Neutrophil (primary cell): ENCODE data around the gene DCP1A.
"Not testable (repeated sequence)": the region's sequence is repeated elsewhere in the genome, so short reads cannot be mapped to it uniquely, and the experiment has no call there.

Source experiments
- H3K27ac ChIP-seq: fragments of 200-600 bp; sonication (generic); 2 replicates; pipeline ENCODE4 v1.5.1; 2016; ENCODE audit warnings: mild to moderate bottlenecking, moderate library complexity
- H3K27me3 ChIP-seq: fragments of 200-600 bp; sonication (generic); 2 replicates; pipeline ENCODE4 v1.6.0; 2016; ENCODE audit warnings: mild to moderate bottlenecking
- H3K36me3 ChIP-seq: fragments of 200-600 bp; sonication (generic); 2 replicates; pipeline ENCODE4 v1.5.1; 2017
- H3K4me1 ChIP-seq, 2 experiments: fragments of 200-600 bp in 1 of 2; sonication (generic) in 1 of 2; 1 replicate in 1 of 2; 2 replicates in 1 of 2; pipeline versions ENCODE4 v1.5.1 to v1.6.1; 2013 to 2016; ENCODE audit warnings: low read depth in 1 of 2, low read length in 1 of 2, mild to moderate bottlenecking in 1 of 2, moderate library complexity in 1 of 2; ENCODE audit not compliant: control insufficient read depth in 1 of 2, insufficient read depth in 1 of 2
- H3K4me3 ChIP-seq, 2 experiments: fragments of 200-600 bp in 1 of 2; sonication (generic) in 1 of 2; 1 replicate in 1 of 2; 2 replicates in 1 of 2; pipeline ENCODE4 v1.5.1; 2013 to 2016; ENCODE audit warnings: low read depth in 1 of 2, low read length in 1 of 2, mild to moderate bottlenecking in 1 of 2, moderate library complexity in 1 of 2
- H3K9me3 ChIP-seq: fragments of 200-600 bp; sonication (generic); 2 replicates; pipeline ENCODE4 v1.5.1; 2016
- TF ChIP-seq, protein P1 (sequence below): fragments of 200-600 bp; sonication (generic); IDR thresholded peaks from 2 replicates; pipeline ENCODE4 v1.5.1; 2016; ENCODE audit warnings: antibody characterized with exemption

DCP1A gene

DNA sequence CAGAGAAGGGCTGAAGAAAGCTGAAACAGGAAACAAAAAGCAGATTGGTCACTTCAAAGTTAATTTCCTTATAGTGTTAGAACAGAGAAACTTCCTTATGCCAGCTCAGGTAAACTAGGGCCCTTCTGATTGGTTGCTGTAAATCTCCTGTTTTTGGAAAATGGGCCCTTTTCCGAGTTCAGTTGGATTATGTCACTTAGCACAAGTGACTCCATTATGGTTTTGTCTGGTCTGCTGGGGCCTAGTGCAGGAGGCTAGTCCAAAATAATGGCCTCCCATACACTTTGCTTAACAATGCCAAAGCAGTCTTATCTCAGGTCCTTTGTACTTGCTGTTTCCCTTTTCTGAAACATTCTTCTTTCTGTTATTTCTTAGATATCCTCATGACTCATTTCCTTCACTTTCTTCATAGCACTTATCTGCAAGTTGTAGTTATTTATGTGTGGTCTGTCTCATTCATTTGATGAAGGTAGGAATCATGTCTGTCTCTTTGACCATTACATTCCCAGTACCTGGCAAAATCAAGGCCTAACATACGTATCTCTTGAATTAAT lies 7.7 kb upstream of the DCP1A start:
- peaks cover 18 to 28% of the 10 kb centered on the region in 2 experiments for H3K4me1 ChIP-seq
- no peaks in the 10 kb centered on the region for H3K27me3 ChIP-seq
- peak overlapping the region; percentile 37 for H3K27ac ChIP-seq
- TF ChIP-seq, protein P1, sequence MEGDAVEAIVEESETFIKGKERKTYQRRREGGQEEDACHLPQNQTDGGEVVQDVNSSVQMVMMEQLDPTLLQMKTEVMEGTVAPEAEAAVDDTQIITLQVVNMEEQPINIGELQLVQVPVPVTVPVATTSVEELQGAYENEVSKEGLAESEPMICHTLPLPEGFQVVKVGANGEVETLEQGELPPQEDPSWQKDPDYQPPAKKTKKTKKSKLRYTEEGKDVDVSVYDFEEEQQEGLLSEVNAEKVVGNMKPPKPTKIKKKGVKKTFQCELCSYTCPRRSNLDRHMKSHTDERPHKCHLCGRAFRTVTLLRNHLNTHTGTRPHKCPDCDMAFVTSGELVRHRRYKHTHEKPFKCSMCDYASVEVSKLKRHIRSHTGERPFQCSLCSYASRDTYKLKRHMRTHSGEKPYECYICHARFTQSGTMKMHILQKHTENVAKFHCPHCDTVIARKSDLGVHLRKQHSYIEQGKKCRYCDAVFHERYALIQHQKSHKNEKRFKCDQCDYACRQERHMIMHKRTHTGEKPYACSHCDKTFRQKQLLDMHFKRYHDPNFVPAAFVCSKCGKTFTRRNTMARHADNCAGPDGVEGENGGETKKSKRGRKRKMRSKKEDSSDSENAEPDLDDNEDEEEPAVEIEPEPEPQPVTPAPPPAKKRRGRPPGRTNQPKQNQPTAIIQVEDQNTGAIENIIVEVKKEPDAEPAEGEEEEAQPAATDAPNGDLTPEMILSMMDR, result no peak
- no peaks in the 10 kb centered on the region for H3K36me3 ChIP-seq
- H3K4me3 ChIP-seq, result no peak overlapping the region
- no peaks in the 10 kb centered on the region for H3K9me3 ChIP-seq

DNA sequence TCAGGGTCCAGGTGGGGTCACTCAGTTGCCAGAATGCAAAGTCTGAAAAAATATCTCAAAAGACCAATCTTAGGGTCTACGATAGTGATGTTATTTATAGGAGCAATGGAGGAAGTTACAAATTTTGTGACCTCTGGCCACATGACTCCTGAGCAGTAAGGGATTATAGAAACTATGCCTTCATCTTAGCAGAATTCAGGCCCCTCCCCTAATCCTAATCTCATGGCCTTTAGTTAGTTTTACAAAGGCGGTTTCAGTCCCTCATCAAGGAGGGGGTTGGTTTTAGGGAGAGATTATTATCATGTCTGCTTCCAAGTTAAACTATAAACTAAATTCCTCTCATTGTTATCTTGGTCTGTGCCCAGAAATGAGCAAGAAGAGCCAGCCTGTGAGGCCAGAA lies 5.9 kb upstream of the DCP1A start:
- no peaks in the 10 kb centered on the region for H3K36me3 ChIP-seq
- peaks cover 20 to 30% of the 10 kb centered on the region in 2 experiments for H3K4me1 ChIP-seq
- TF ChIP-seq, protein P1, result no peak
- H3K9me3 ChIP-seq, result no peaks in the 10 kb centered on the region
- no peaks in the 10 kb centered on the region for H3K27me3 ChIP-seq
- H3K27ac ChIP-seq, result no peak overlapping the region
- no peak overlapping the region for H3K4me3 ChIP-seq

DNA sequence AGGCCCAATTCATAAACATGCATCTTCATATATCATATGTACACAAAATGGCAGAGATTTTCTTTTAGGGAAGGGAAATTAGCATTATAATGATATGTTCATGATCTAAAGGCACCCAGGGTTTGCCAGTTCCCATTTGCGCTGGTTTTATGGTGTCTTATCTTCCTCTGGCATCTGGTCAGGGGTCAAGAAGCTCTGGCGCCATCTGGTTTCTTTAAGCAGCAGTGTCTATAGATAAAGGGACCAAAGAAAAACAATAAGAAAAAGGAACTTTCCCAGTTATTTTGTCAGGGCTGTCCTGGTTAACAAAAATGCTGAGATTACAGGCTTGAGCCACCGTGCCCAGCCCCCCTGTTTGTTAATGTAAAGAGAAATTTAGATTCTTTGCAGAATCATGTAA lies 3.3 kb upstream of the DCP1A start:
- no peak overlapping the region for H3K27ac ChIP-seq
- TF ChIP-seq, protein P1, result no peak
- H3K4me1 ChIP-seq, result peaks cover 21 to 26% of the 10 kb centered on the region in 2 experiments
- H3K27me3 ChIP-seq, result no peaks in the 10 kb centered on the region
- H3K4me3 ChIP-seq, result no peak overlapping the region
- H3K36me3 ChIP-seq, result no peaks in the 10 kb centered on the region
- no peaks in the 10 kb centered on the region for H3K9me3 ChIP-seq

DNA sequence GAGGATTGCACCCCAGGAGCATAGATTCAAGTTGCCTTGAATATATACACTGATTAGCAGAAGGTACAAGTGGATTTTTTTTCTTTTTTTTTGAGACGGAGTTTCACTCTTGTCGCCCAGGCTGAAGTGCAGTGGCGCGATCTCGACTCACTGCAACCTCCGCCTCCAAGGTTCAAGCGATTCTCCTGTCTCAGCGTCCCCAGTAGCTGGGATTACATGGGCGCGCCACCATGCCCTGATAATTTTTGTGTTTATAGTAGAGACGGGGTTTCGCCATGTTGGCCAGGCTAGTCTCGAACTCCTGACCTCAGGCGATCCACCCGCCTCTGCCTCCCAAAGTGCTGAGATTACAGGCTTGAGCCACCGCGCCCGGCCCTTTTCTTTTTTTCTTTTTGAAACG lies 775 bp upstream of the DCP1A start:
- H3K9me3 ChIP-seq, H3K27me3 ChIP-seq, H3K36me3 ChIP-seq: not testable (repeated sequence)
- peaks cover 13 to 16% of the 10 kb centered on the region in 2 experiments for H3K4me1 ChIP-seq
- H3K4me3 ChIP-seq, result peak overlapping the region; percentile 87 to 90
- peak overlapping the region; percentile 88 for H3K27ac ChIP-seq

DNA sequence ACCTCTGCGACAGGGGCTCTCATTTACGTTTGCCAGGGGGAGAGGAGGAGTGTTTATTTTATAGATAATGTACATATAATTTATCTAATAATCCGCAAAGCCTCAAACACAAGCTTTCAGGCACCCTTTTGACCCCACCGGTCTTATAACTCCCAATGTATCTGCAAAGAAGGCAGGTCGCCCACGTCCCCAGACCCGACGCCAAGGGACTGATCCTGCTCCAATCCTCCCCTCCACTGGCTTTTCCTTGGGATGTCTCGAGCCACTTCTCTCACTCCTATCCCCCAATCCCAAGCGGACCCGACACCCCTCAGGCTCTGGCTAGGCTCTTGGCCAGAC lies 452 bp downstream of the DCP1A start:
- peaks cover 13 to 16% of the 10 kb centered on the region in 2 experiments for H3K4me1 ChIP-seq
- TF ChIP-seq, protein P1, result no peak
- H3K27me3 ChIP-seq, result no peaks in the 10 kb centered on the region
- peak overlapping the region; percentile 88 for H3K27ac ChIP-seq
- H3K36me3 ChIP-seq, result peaks cover 16% of the 10 kb centered on the region
- H3K9me3 ChIP-seq, result no peaks in the 10 kb centered on the region
- peak overlapping the region; percentile 87 to 90 for H3K4me3 ChIP-seq

DNA sequence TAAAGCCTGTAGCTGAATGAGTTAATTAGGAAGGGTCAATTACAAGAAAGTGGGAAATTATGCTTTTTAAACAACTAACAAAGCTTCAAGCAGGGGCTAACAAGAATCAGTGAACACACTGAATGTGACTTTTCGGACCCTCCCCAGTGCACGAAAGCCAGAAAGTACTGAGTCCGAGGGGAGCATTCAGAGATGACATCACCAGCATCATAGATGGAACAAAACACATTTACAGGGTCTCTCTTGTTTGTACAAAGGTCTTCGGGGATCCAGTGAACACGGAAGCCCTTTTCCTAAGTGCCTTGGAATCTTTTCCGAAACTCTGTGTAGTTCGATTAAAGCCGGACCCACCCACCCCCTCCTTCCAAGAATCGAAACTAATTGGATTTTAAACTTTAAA lies 829 bp downstream of the DCP1A start:
- peaks cover 13 to 16% of the 10 kb centered on the region in 2 experiments for H3K4me1 ChIP-seq
- TF ChIP-seq, protein P1, result no peak
- peak overlapping the region; percentile 87 to 90 for H3K4me3 ChIP-seq
- H3K27ac ChIP-seq, result peak overlapping the region; percentile 88
- no peaks in the 10 kb centered on the region for H3K9me3 ChIP-seq
- H3K36me3 ChIP-seq, result peaks cover 19% of the 10 kb centered on the region
- H3K27me3 ChIP-seq, result no peaks in the 10 kb centered on the region
